IPS-18a (cell line): ENCODE data around the gene BCAS1.
"Not testable (repeated sequence)": the region's sequence is repeated elsewhere in the genome, so short reads cannot be mapped to it uniquely, and the experiment has no call there.

Experiments
- H3K27ac ChIP-seq: one replicate; pipeline ENCODE4 v1.5.1; 2013; ENCODE audit warnings: low read length
- H3K27me3 ChIP-seq: one replicate; pipeline ENCODE4 v1.6.1; 2013; ENCODE audit warnings: mild to moderate bottlenecking, low read length; ENCODE audit not compliant: control insufficient read depth, insufficient read depth
- H3K36me3 ChIP-seq: one replicate; pipeline ENCODE4 v1.6.1; 2013; ENCODE audit warnings: low read depth, low read length; ENCODE audit not compliant: control insufficient read depth
- H3K4me1 ChIP-seq: one replicate; pipeline ENCODE4 v1.6.1; 2013; ENCODE audit warnings: low read depth, low read length; ENCODE audit not compliant: control insufficient read depth
- H3K4me3 ChIP-seq: one replicate; pipeline ENCODE4 v1.5.1; 2013; ENCODE audit warnings: low read length
- H3K9ac ChIP-seq: one replicate; pipeline ENCODE4 v1.6.1; 2013; ENCODE audit warnings: mild to moderate bottlenecking, low read length, moderate library complexity
- H3K9me3 ChIP-seq: one replicate; pipeline ENCODE4 v1.6.1; 2013; ENCODE audit warnings: low read depth, low read length; ENCODE audit not compliant: control insufficient read depth

BCAS1 gene

DNA sequence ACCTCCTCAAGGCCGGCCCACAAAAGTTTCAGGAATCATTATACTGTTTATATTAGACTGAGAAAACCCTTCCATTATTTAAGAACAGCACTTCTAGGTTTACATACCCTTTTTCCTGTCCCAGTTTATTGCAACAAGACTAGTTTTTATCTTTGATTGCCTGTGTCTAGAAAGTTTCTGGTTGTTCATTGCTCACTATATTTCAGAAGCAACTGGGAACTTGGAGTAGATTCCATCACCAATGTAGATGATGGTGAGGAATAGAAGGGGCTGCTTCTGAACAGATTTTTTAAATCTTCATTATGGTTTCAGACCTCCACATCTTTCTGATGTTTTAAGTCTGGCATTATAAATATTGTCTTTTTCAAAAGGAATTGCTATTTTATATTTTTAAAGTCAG, 93.0 kb downstream of the BCAS1 start:
- Histone ChIP-seq H3K9me3 (no peaks in the 10 kb centered on the region), H3K36me3 (no peaks in the 10 kb centered on the region), H3K4me3 (no peak overlapping the region), H3K9ac (no peak overlapping the region), H3K27me3 (no peaks in the 10 kb centered on the region), H3K27ac (no peak overlapping the region), H3K4me1 (no peaks in the 10 kb centered on the region)

- Histone ChIP-seq H3K36me3 (no peaks in the 10 kb centered on the region), H3K27ac (no peak overlapping the region), H3K9me3 (no peaks in the 10 kb centered on the region), H3K4me1 (no peaks in the 10 kb centered on the region), H3K4me3 (no peak overlapping the region), H3K9ac (no peak overlapping the region), H3K27me3 (no peaks in the 10 kb centered on the region)
Observed at GRCh38 chr20:53975761-53976160, 94.6 kb downstream of the BCAS1 start.

DNA sequence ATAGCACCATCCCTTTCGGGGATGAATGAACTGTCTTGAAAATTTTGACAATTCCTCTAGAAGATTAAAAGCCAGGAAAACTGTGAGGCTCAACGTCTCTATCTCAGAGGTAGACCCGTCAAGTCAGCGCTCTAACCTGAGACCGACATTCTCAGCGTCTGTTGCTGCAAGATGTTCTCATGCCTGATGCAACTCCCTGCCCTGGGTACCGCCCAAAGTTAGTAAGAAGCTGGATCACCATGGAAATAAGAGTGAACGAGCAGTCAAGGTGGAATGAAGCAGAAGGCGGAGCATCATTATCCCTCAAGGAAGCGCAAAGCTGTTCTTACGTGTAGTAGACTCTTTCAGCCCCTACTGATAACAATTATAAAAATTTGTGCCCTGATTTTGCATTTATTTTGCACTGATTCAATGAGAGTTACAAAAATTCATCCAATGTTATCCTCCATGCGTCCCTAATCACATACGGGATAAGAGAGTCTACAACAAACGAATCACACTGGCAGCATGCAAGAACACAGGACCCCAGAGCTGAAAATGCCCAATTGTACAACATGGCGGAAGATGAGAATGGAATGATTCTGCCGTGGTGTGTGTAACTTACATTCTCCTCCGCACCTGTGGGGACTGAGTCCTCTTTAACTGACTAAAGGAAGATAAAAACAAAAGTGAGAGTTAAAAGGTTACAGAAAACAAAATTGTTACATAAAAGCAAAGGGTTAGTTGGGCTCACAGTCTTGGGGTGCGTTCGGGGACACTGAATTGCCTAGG, 95.4 kb downstream of the BCAS1 start:
- no peaks in the 10 kb centered on the region for H3K4me1 ChIP-seq
- H3K4me3 ChIP-seq, result no peak overlapping the region
- no peaks in the 10 kb centered on the region for H3K27me3 ChIP-seq
- H3K9ac ChIP-seq, result no peak overlapping the region
- H3K27ac ChIP-seq, result no peak overlapping the region
- H3K9me3 ChIP-seq, result no peaks in the 10 kb centered on the region
- H3K36me3 ChIP-seq, result no peaks in the 10 kb centered on the region

- H3K27ac ChIP-seq, H3K4me1 ChIP-seq: not testable (repeated sequence)
Observed at GRCh38 chr20:53973882-53974281, 96.5 kb downstream of the BCAS1 start.

GRCh38 chr20:53972179-53972578, 98.2 kb downstream of the BCAS1 start:
- no peak overlapping the region for H3K9ac ChIP-seq
- no peaks in the 10 kb centered on the region for H3K27me3 ChIP-seq
- no peaks in the 10 kb centered on the region for H3K4me1 ChIP-seq
- no peaks in the 10 kb centered on the region for H3K9me3 ChIP-seq
- H3K27ac ChIP-seq, result no peak overlapping the region
- no peaks in the 10 kb centered on the region for H3K36me3 ChIP-seq
- H3K4me3 ChIP-seq, result no peak overlapping the region

More at GRCh38 chr20:53973882-53974281, 96.5 kb downstream of the BCAS1 start:
- not testable (repeated sequence) for H3K9me3 ChIP-seq, H3K4me3 ChIP-seq, H3K9ac ChIP-seq, H3K27me3 ChIP-seq, H3K36me3 ChIP-seq

- H3K9me3 ChIP-seq, result no peaks in the 10 kb centered on the region
- no peak overlapping the region for H3K27ac ChIP-seq
- no peak overlapping the region for H3K9ac ChIP-seq
- H3K27me3 ChIP-seq, result no peaks in the 10 kb centered on the region
- no peaks in the 10 kb centered on the region for H3K4me1 ChIP-seq
- no peaks in the 10 kb centered on the region for H3K36me3 ChIP-seq
- H3K4me3 ChIP-seq, result no peak overlapping the region
Observed at GRCh38 chr20:53971096-53971683, 99.2 kb downstream of the BCAS1 start.

DNA sequence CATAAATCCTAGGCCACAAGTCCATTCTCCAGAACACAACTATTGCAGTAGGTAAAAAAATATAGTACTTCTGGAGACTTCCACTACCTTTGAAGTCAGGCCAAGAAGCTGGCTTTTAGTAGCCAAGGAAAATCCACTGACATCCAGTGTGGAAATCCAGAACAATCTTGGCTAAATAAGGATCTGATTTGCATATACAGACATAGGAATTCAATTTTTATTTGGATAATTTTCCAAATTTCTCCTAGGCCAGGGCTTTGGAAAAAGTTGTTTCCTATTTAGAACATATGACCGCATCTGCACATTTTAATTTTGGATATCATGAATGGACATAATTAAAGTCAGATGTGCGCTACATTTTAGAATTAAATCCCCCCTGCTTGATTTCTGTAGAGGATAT, 100.2 kb downstream of the BCAS1 start:
- H3K9ac ChIP-seq, result no peak overlapping the region
- H3K27ac ChIP-seq, result no peak overlapping the region
- H3K4me3 ChIP-seq, result no peak overlapping the region
- H3K36me3 ChIP-seq, result no peaks in the 10 kb centered on the region
- H3K9me3 ChIP-seq, result no peaks in the 10 kb centered on the region
- H3K27me3 ChIP-seq, result no peaks in the 10 kb centered on the region
- H3K4me1 ChIP-seq, result no peaks in the 10 kb centered on the region

DNA sequence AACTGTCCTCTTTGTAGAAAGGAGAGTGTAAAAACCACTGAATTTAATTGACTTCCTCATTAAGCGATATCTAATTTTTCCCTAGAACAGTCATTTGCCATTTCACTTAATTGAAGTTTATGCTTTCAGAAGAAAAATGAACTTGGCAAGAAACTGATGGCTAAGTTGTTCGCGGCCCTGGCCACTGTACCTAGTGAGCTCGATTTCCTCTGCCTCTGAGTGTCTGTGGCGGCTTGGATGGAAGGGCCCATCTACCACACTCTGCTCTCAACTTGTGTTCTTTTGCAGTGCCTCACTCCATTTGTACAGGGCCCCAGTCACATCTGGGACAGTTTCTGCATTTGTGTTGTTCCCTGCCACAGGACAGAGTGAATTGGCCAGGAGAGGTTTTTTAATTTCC, 102.9 kb downstream of the BCAS1 start:
- no peaks in the 10 kb centered on the region for H3K27me3 ChIP-seq
- H3K4me3 ChIP-seq, result no peak overlapping the region
- H3K9ac ChIP-seq, result no peak overlapping the region
- no peaks in the 10 kb centered on the region for H3K9me3 ChIP-seq
- no peak overlapping the region for H3K27ac ChIP-seq
- no peaks in the 10 kb centered on the region for H3K4me1 ChIP-seq
- H3K36me3 ChIP-seq, result no peaks in the 10 kb centered on the region

GRCh38 chr20:53966774-53967398, 103.5 kb downstream of the BCAS1 start:
- no peaks in the 10 kb centered on the region for H3K4me1 ChIP-seq
- no peaks in the 10 kb centered on the region for H3K36me3 ChIP-seq
- H3K9ac ChIP-seq, result no peak overlapping the region
- no peak overlapping the region for H3K4me3 ChIP-seq
- H3K9me3 ChIP-seq, result no peaks in the 10 kb centered on the region
- H3K27me3 ChIP-seq, result no peaks in the 10 kb centered on the region
- H3K27ac ChIP-seq, result no peak overlapping the region

- no peaks in the 10 kb centered on the region for H3K36me3 ChIP-seq
- H3K9me3 ChIP-seq, result no peaks in the 10 kb centered on the region
- no peaks in the 10 kb centered on the region for H3K4me1 ChIP-seq
- H3K27ac ChIP-seq, result no peak overlapping the region
- no peak overlapping the region for H3K9ac ChIP-seq
- no peaks in the 10 kb centered on the region for H3K27me3 ChIP-seq
- H3K4me3 ChIP-seq, result no peak overlapping the region
Observed at GRCh38 chr20:53964501-53965253, 105.7 kb downstream of the BCAS1 start.

DNA sequence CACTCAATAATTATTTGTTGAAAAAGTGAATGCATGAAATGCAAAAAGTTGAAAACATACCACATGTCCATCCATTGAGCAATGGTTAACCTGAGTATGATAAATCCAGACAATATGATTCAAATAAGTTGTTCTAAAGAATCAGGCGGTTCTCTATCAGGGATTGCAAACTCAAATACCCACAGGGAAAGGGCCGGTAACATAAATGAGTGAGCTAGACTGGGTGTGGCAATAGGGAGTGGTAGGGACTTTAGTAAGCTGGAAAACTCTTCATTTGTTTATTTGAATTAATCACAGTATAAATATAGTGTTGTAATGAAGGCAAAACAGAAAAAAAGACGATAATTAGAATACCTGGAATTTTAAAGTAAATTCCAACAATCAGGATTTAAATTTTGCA, 106.3 kb downstream of the BCAS1 start:
- H3K4me1 ChIP-seq, result no peaks in the 10 kb centered on the region
- no peak overlapping the region for H3K27ac ChIP-seq
- no peaks in the 10 kb centered on the region for H3K27me3 ChIP-seq
- H3K9me3 ChIP-seq, result no peaks in the 10 kb centered on the region
- no peaks in the 10 kb centered on the region for H3K36me3 ChIP-seq
- no peak overlapping the region for H3K9ac ChIP-seq
- H3K4me3 ChIP-seq, result no peak overlapping the region
